ENCODE measurements around the gene RAD1.

Gene RAD1

DNA sequence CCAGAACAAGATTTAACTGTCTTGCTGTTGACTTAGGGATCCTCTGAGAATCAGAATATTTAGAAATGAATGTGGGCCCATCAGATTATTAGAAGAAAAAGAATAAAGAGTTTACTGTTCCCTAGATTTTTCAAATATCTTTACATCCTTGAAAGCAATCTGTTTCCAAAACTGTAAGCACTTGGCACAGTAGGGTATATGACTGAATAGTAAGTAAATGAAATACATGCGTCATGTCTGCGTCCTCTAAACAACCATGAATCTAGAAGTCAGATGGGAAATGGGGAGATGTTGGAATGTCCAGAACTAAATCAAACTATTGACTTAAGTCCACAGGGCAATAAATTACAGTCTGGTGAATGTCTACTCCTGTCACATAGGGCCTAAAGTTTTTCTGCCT, 50.2 kb downstream of the RAD1 start:
- DNase-seq (ENCODE audit: low read depth in 2 of 2): no peak

DNA sequence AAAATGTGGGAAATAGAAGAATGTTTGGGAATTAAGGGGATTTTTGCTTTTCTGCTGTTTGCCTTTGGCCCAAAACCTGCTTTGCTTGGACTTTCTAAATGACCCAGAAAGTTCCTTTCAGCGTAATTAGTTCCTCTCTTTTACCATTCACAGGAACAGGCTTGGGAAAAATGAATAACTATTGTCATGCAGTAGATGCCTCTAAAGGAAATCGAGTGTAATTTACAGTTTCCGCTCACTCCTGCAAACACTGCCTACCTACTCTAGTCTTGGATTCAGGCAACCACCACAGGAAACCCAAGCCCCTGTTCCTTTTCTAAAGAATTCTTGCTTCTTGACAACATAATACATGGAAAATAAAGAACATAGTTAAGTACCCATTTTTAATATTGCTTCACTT, 51.4 kb downstream of the RAD1 start:
- DNase-seq (ENCODE audit: low read depth in 2 of 2): no peak

DNA sequence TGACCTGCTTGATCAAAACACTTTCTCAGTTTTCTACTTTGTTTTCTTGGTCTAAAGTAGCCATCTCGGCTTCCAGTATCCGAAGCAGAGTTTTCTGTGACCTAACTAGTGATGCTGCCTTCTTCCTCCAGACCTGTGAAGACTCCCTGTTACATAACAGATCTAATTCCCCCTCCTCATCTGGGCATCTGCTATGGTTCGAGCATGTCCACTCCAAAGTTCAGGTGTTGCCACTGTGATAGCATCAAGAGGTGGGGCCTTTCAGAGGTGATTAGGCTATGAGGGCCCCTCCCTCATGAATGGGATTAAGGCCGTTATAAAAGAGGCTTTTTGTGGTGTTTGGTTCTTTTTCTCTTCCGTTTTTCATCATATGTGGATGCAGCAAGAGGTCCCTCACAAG, 56.1 kb downstream of the RAD1 start:
- DNase-seq (ENCODE audit: low read depth in 2 of 2): no peak

DNA sequence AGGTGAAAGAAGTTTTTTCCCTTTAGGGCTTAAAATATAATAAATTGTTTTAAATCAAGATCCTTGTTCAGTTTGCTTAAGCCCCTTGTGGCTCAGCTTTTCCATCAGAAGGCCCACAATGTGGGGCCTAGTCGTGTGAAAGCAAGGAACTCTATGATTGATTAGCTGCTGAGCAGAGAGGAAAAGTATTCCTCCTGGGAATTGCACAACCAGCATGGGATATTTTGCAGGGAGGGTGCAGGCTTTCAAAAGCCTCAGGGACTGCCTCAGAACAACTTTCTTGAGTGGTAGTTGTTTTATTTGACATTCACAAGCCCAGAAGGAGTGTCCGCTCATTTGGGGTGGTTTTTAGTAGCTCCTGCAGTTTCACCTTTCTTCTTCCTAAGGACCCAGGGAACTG, 56.5 kb downstream of the RAD1 start:
- DNase-seq (ENCODE audit: low read depth in 2 of 2): no peak

DNA sequence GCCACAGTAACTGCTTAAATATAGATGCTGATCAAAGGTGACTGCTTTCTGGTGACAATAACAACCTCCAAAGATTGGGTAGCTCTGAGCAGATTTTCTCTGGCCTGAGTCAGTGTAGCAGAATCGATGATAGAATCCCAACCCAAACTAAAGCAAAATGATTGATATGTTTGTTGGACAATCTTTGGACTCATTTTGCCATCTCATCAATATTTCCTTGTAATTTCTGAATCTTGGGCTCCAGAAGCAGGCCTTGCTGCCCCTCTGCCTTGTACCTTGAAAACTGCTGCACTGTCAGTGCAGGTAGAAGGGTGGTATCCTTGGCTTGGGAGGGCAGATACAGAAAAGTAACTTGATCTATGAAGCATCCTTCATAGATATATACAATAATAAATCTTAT, 57.4 kb downstream of the RAD1 start:
- no peak for DNase-seq (ENCODE audit: low read depth in 2 of 2)

DNA sequence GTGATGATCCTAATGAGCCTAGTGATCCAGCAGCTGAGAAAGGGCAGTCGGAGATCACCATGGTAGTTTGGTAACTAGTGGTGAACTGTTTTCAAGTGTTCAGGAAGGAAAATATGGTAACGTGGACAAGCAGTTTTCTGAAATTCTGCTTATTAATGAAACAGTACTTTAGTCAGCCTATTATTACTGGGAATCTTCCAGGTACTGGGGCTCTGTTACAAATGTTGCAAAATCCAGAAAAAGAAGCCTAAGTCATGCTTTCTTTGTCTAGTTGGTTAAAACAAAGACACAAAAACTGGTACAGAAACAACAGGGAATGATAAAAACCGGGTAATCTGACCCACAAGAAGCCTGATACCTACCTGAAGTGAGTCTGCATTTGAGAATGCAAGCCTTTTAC, 58.1 kb downstream of the RAD1 start:
- no peak for DNase-seq (ENCODE audit: low read depth in 2 of 2)

All from stimulated activated CD8-positive, alpha-beta memory T cell treated with anti-CD3 and anti-CD28 coated beads, Interleukin-15, amount 100 ng/mL, for 4 hours (primary cell).